HG02798 (cell line): ENCODE results near the gene DPM3.
"Not testable (repeated sequence)": the region's sequence is repeated elsewhere in the genome, so short reads cannot be mapped to it uniquely, and the experiment has no call there.

ENCODE experiments used
- ATAC-seq: cut with Tn5 transposase; IDR thresholded peaks from one replicate; pipeline ENCODE4 v1.9.1; 2021; ENCODE audit warnings: mild to moderate bottlenecking; ENCODE audit not compliant: unreplicated experiment, poor library complexity

The DPM3 gene

GRCh38 chr1:155139895-155140629, at the start of gene DPM3:
DPM3 (minus strand) TSS chr1:155140531; CDS start chr1:155140240, 291 bp downstream.
- peak; percentile 74 for ATAC-seq

GRCh38 chr1:155189926-155190325, 49.6 kb upstream of the DPM3 start:
- not testable (repeated sequence) for ATAC-seq

- ATAC-seq: no peak
These were observed 47.9 kb upstream of the DPM3 start for GRCh38 chr1:155188268-155188667.

GRCh38 chr1:155187456-155187891, 47.1 kb upstream of the DPM3 start:
- no peak for ATAC-seq

- ATAC-seq: no peak
These were observed 46.6 kb upstream of the DPM3 start for GRCh38 chr1:155186794-155187455.

GRCh38 chr1:155186067-155186793, 45.9 kb upstream of the DPM3 start:
- ATAC-seq: no peak

- ATAC-seq: no peak
These were observed 45.4 kb upstream of the DPM3 start for GRCh38 chr1:155185783-155186066.

GRCh38 chr1:155184835-155185782, 44.8 kb upstream of the DPM3 start:
- ATAC-seq: peak; percentile 79

GRCh38 chr1:155184351-155184811, 44.0 kb upstream of the DPM3 start:
- ATAC-seq: no peak

GRCh38 chr1:155183775-155184221, 43.5 kb upstream of the DPM3 start:
- ATAC-seq: no peak

GRCh38 chr1:155182052-155182550, 41.8 kb upstream of the DPM3 start:
- ATAC-seq: no peak

- no peak for ATAC-seq
These were observed 41.2 kb upstream of the DPM3 start for GRCh38 chr1:155181371-155182051.

- ATAC-seq: no peak
These were observed 39.0 kb upstream of the DPM3 start for GRCh38 chr1:155179112-155180031.

- ATAC-seq: no peak
These were observed 38.2 kb upstream of the DPM3 start for GRCh38 chr1:155178441-155179111.

- no peak for ATAC-seq
These were observed 37.6 kb upstream of the DPM3 start for GRCh38 chr1:155177918-155178281.

GRCh38 chr1:155177192-155177917, 37.0 kb upstream of the DPM3 start:
- ATAC-seq: no peak

GRCh38 chr1:155176544-155177071, 36.3 kb upstream of the DPM3 start:
- ATAC-seq: peak; percentile 31
